ENCODE results near the gene APBB3.

GRCh38 chr5:140560227-140560626 is 4.2 kb downstream of the APBB3 start:
- TF ChIP-seq YY1 (IDR thresholded peaks at IDR 0.05; ENCODE audit: insufficient read depth, insufficient read length), result no peak
- no peak for TF ChIP-seq ZNF274 (IDR thresholded peaks at IDR 0.05; ENCODE audit: low read depth, low read length)
- no peak for TF ChIP-seq SUZ12 (IDR thresholded peaks at IDR 0.05; ENCODE audit: extremely low read depth, insufficient read depth, insufficient read length)

Measured in NT2/D1 (cell line).